Gastrocnemius medialis (tissue), 4 donors: ENCODE measurements around the gene PIGT.

Source experiments
- POLR2A ChIP-seq, 2 donors: fragments of 450-650 bp; IDR thresholded peaks; one replicate each; pipeline ENCODE4 v1.6.1; 2017; ENCODE audit warnings: antibody characterized with exemption in 2 of 2, mild to moderate bottlenecking in 2 of 2, moderate library complexity in 2 of 2
- TF ChIP-seq, protein P1 (sequence below), 5 experiments: fragments of 450-650 bp in 3 of 5; fragments of 200-600 bp in 2 of 5; sonication (generic) in 2 of 5; IDR thresholded peaks in 4 of 5; conservative IDR thresholded peaks in 1 of 5; 1 replicate in 4 of 5; 2 replicates in 1 of 5; pipeline ENCODE4 v1.5.1; 2016 to 2019; ENCODE audit warnings: antibody characterized with exemption in 5 of 5, mild to moderate bottlenecking in 3 of 5, moderate library complexity in 3 of 5

DNA sequence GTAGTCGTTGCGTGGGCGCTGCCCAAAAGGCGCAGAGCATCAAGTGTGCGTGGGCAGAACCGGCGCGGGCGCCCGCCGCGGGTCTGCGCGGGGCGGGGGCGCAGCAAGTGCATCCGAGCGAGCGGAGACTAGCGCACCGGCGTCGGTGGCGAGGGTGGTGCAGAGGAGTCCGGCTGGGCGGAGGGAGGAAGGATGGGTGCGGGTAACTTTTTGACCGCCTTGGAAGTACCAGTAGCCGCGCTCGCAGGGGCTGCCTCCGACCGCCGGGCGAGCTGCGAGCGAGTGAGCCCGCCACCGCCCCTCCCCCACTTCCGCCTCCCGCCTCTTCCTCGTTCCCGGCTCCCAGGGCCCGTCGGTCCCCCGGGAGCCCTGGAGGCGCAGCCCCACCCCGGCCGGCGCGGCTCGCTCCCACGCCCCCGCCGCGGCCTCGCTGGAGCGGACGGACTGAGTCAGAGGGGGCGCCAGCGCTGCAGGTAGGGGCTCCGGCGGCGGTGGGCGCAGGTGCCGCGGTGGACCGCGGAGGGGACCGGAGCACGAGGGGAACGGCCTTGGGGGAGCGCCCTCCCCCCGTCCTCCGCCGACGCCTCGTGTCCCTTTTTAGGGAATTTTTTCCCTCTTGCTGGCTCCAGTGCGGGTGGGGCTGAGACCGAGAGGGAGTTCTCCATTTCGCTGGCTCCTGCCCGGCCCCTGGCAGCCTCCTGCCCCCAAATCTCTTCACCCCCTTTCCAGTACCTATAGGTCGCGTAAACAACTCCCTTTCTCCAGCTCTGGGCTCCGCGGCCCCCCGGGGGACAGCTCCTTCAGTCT, 9.5 kb upstream of the PIGT start:
- TF ChIP-seq, protein P1, sequence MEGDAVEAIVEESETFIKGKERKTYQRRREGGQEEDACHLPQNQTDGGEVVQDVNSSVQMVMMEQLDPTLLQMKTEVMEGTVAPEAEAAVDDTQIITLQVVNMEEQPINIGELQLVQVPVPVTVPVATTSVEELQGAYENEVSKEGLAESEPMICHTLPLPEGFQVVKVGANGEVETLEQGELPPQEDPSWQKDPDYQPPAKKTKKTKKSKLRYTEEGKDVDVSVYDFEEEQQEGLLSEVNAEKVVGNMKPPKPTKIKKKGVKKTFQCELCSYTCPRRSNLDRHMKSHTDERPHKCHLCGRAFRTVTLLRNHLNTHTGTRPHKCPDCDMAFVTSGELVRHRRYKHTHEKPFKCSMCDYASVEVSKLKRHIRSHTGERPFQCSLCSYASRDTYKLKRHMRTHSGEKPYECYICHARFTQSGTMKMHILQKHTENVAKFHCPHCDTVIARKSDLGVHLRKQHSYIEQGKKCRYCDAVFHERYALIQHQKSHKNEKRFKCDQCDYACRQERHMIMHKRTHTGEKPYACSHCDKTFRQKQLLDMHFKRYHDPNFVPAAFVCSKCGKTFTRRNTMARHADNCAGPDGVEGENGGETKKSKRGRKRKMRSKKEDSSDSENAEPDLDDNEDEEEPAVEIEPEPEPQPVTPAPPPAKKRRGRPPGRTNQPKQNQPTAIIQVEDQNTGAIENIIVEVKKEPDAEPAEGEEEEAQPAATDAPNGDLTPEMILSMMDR (IDR thresholded peaks at IDR 0.05 in 4 of 5, conservative IDR thresholded peaks at IDR 0.05 in 1 of 5) = no peak
- peak; percentile 55 to 62 for TF ChIP-seq POLR2A (IDR thresholded peaks at IDR 0.05)
